ENCODE results near the gene TMEM80. TPM values are rescaled to one million over a fixed set of nuclear protein-coding genes. Genes with fewer than 3 reads are reported as not detected.
"Not testable (repeated sequence)": the region's sequence is repeated elsewhere in the genome, so short reads cannot be mapped to it uniquely, and the experiment has no call there.

The TMEM80 gene
- total RNA-seq (ENCODE audit: low replicate concordance) = 38.7 and 42.7 TPM in 2 replicates

- Histone ChIP-seq H3F3A (ENCODE audit: low read depth) (peaks cover 24% of the 10 kb centered on the region), H3K79me2 (ENCODE audit: low read depth) (peaks cover 55% of the 10 kb centered on the region), H3K27ac (peak within 1 kb of the TSS; percentile 95), H4K20me1 (ENCODE audit: low read depth) (peaks cover 33% of the 10 kb centered on the region), H3K4me1 (peaks cover 22% of the 10 kb centered on the region), H2AFZ (replicated peaks) (peak within 1 kb of the TSS; percentile 93), H3K27me3 (no peaks in the 10 kb centered on the region), H3K4me2 (peak within 1 kb of the TSS; percentile 83), H3K9me3 (ENCODE audit: low read depth) (no peaks in the 10 kb centered on the region), H3K36me3 (no peaks in the 10 kb centered on the region), H3K4me3 (peak within 1 kb of the TSS; percentile 77), H3K9ac (peak within 1 kb of the TSS; percentile 92)
- Mint-ChIP-seq H3K9me3 (peaks cover 2% of the 10 kb centered on the region), H3K27me3 (ENCODE audit: insufficient read depth, low read depth) (peaks cover 8% of the 10 kb centered on the region), H3K36me3 (peaks cover 5% of the 10 kb centered on the region), H3K4me1 (peaks cover 36% of the 10 kb centered on the region), H3K4me3 (peak within 1 kb of the TSS; percentile 92), H3K27ac (peak within 1 kb of the TSS; percentile 97)
- no peak for TF ChIP-seq CTCF (IDR thresholded peaks at IDR 0.05)
- no peak for TF ChIP-seq EZH2phosphoT487 (IDR thresholded peaks at IDR 0.05)
- no peak for TF ChIP-seq EZH2 (IDR thresholded peaks at IDR 0.05)
- peak; percentile 100 for DNase-seq (ENCODE audit: low spot score)
These were observed at the start of gene TMEM80 for GRCh38 chr11:695538-696248. TMEM80 (plus strand) TSS chr11:695816; CDS start chr11:695828, 12 bp downstream.

GRCh38 chr11:646214-646613 lies 49.4 kb upstream of the TMEM80 start:
- Histone ChIP-seq H4K20me1 (ENCODE audit: low read depth) (peaks cover 8% of the 10 kb centered on the region), H3K79me2 (ENCODE audit: low read depth) (no peaks in the 10 kb centered on the region), H3K9ac (no peak overlapping the region), H3K27ac (peak overlapping the region; percentile 20), H2AFZ (replicated peaks) (no peak overlapping the region), H3K4me2 (no peak overlapping the region), H3K36me3 (peaks cover 2% of the 10 kb centered on the region), H3K4me3 (no peak overlapping the region), H3F3A (ENCODE audit: low read depth) (peaks cover 10% of the 10 kb centered on the region), H3K9me3 (ENCODE audit: low read depth) (no peaks in the 10 kb centered on the region), H3K4me1 (no peaks in the 10 kb centered on the region), H3K27me3 (no peaks in the 10 kb centered on the region)
- peaks cover 4% of the 10 kb centered on the region for H3K27me3 Mint-ChIP-seq (ENCODE audit: insufficient read depth, low read depth)
- no peaks in the 10 kb centered on the region for H3K9me3 Mint-ChIP-seq
- no peak for TF ChIP-seq CTCF (IDR thresholded peaks at IDR 0.05)
- no peak for TF ChIP-seq EZH2 (IDR thresholded peaks at IDR 0.05)
- TF ChIP-seq EZH2phosphoT487 (IDR thresholded peaks at IDR 0.05) = no peak
- peaks cover 4% of the 10 kb centered on the region for H3K36me3 Mint-ChIP-seq
- no peak overlapping the region for H3K27ac Mint-ChIP-seq
- no peak for DNase-seq (ENCODE audit: low spot score)
- H3K4me1 Mint-ChIP-seq = no peaks in the 10 kb centered on the region
- H3K4me3 Mint-ChIP-seq = no peak overlapping the region

- DNase-seq (ENCODE audit: low spot score) = not testable (repeated sequence)
These were observed 47.9 kb upstream of the TMEM80 start for GRCh38 chr11:647672-648158.

GRCh38 chr11:650482-650881 lies 45.1 kb upstream of the TMEM80 start:
- H3K27ac ChIP-seq = no peak overlapping the region
- no peak overlapping the region for H2AFZ ChIP-seq (replicated peaks)
- H3K4me3 ChIP-seq = no peak overlapping the region
- no peaks in the 10 kb centered on the region for H3K27me3 ChIP-seq
- Mint-ChIP-seq H3K27me3 (ENCODE audit: insufficient read depth, low read depth) (no peaks in the 10 kb centered on the region), H3K36me3 (peaks cover 15% of the 10 kb centered on the region), H3K9me3 (no peaks in the 10 kb centered on the region), H3K4me3 (no peak overlapping the region), H3K27ac (no peak overlapping the region), H3K4me1 (no peaks in the 10 kb centered on the region)
- no peaks in the 10 kb centered on the region for H3K4me1 ChIP-seq
- no peaks in the 10 kb centered on the region for H4K20me1 ChIP-seq (ENCODE audit: low read depth)
- no peak overlapping the region for H3K9ac ChIP-seq
- H3K4me2 ChIP-seq = no peak overlapping the region
- no peaks in the 10 kb centered on the region for H3K79me2 ChIP-seq (ENCODE audit: low read depth)
- H3F3A ChIP-seq (ENCODE audit: low read depth) = no peaks in the 10 kb centered on the region
- no peak for DNase-seq (ENCODE audit: low spot score)
- peaks cover 10% of the 10 kb centered on the region for H3K36me3 ChIP-seq
- H3K9me3 ChIP-seq (ENCODE audit: low read depth) = no peaks in the 10 kb centered on the region
- TF ChIP-seq EZH2phosphoT487 (IDR thresholded peaks at IDR 0.05) = no peak
- TF ChIP-seq EZH2 (IDR thresholded peaks at IDR 0.05) = no peak
- TF ChIP-seq CTCF (IDR thresholded peaks at IDR 0.05) = no peak

More at GRCh38 chr11:647672-648158, 47.9 kb upstream of the TMEM80 start:
- not testable (repeated sequence) for H4K20me1 ChIP-seq (ENCODE audit: low read depth); H3K27me3 Mint-ChIP-seq (ENCODE audit: insufficient read depth, low read depth); H3K27ac Mint-ChIP-seq; H3K27ac ChIP-seq; H3K4me1 Mint-ChIP-seq; H3K9me3 Mint-ChIP-seq; H3K36me3 Mint-ChIP-seq; H3K4me2 ChIP-seq; H3K9me3 ChIP-seq (ENCODE audit: low read depth); H3K9ac ChIP-seq; H3K79me2 ChIP-seq (ENCODE audit: low read depth); H3K4me3 ChIP-seq; H3K27me3 ChIP-seq; H3K4me3 Mint-ChIP-seq; H3K4me1 ChIP-seq; H3F3A ChIP-seq (ENCODE audit: low read depth); H3K36me3 ChIP-seq; H2AFZ ChIP-seq (replicated peaks)

- peaks cover 17% of the 10 kb centered on the region for H3K36me3 Mint-ChIP-seq
- not testable (repeated sequence) for H3K4me1 ChIP-seq; H3K9ac ChIP-seq; H3K9me3 ChIP-seq (ENCODE audit: low read depth); H2AFZ ChIP-seq (replicated peaks); H3K9me3 Mint-ChIP-seq; H3K27ac Mint-ChIP-seq; H3K4me2 ChIP-seq; H3K4me3 ChIP-seq; H3F3A ChIP-seq (ENCODE audit: low read depth); H3K27me3 Mint-ChIP-seq (ENCODE audit: insufficient read depth, low read depth); H3K27me3 ChIP-seq; H3K79me2 ChIP-seq (ENCODE audit: low read depth); DNase-seq (ENCODE audit: low spot score); H3K4me3 Mint-ChIP-seq; H3K36me3 ChIP-seq; H3K4me1 Mint-ChIP-seq; H3K27ac ChIP-seq; H4K20me1 ChIP-seq (ENCODE audit: low read depth)
These were observed 42.5 kb upstream of the TMEM80 start for GRCh38 chr11:653136-653535.

Measured in neural progenitor cell (in vitro differentiated cells).